Panc1 (cell line): ENCODE measurements around the gene SNUPN.
"Not testable (repeated sequence)": the region's sequence is repeated elsewhere in the genome, so short reads cannot be mapped to it uniquely, and the experiment has no call there.

Source experiments
- CTCF ChIP-seq: fragments of 450-650 bp; IDR thresholded peaks from 2 replicates; pipeline ENCODE4 v1.5.1; 2017; ENCODE audit warnings: mild to moderate bottlenecking
- POLR2AphosphoS5 ChIP-seq: IDR thresholded peaks from 2 replicates; pipeline ENCODE4 v1.6.1; 2012; ENCODE audit warnings: mild to moderate bottlenecking, low read depth, low read length, moderate library complexity
- SIN3A ChIP-seq: IDR thresholded peaks from 2 replicates; pipeline ENCODE4 v1.6.1; 2012; ENCODE audit warnings: low read depth, mild to moderate bottlenecking, low read length, moderate library complexity, borderline replicate concordance; ENCODE audit not compliant: insufficient read depth
- TCF7L2 ChIP-seq: IDR thresholded peaks from 2 replicates; pipeline ENCODE4 v1.6.1; 2011; ENCODE audit warnings: mild to moderate bottlenecking, low read depth, low read length, inconsistent platforms

- TF ChIP-seq CTCF, POLR2AphosphoS5, SIN3A, TCF7L2: not testable (repeated sequence)
Measured at GRCh38 chr15:75633922-75634321, 8.4 kb upstream of the SNUPN start.
